Endodermal cell (in vitro differentiated cells): Measurements from ENCODE around the gene EVL. TPM values are rescaled to one million over a fixed set of nuclear protein-coding genes. Genes with fewer than 3 reads are reported as not detected.

Experiments used
- DNase-seq: peaks from one replicate; pipeline ENCODE4 v3.0.0-alpha.2; 2017
- H3K27ac ChIP-seq: 2 replicates; pipeline ENCODE4 v1.5.1; 2013; ENCODE audit warnings: mild to moderate bottlenecking, low read depth, low read length, moderate library complexity
- H3K27me3 ChIP-seq: 2 replicates; pipeline ENCODE4 v1.6.1; 2013; ENCODE audit warnings: mild to moderate bottlenecking, low read length, moderate library complexity; ENCODE audit not compliant: insufficient read depth, control insufficient read depth, poor library complexity, severe bottlenecking
- H3K36me3 ChIP-seq: 2 replicates; pipeline ENCODE4 v1.7.0; 2013; ENCODE audit warnings: mild to moderate bottlenecking, low read length, moderate library complexity; ENCODE audit not compliant: control insufficient read depth, insufficient read depth
- H3K4me1 ChIP-seq: one replicate; pipeline ENCODE4 v1.7.0; 2013; ENCODE audit warnings: low read length; ENCODE audit not compliant: control insufficient read depth, insufficient read depth
- H3K4me3 ChIP-seq: 2 replicates; pipeline ENCODE4 v1.5.1; 2013; ENCODE audit warnings: mild to moderate bottlenecking, low read length, moderate library complexity
- H3K9ac ChIP-seq: 2 replicates; pipeline ENCODE4 v1.6.1; 2013; ENCODE audit warnings: mild to moderate bottlenecking, low read length, moderate library complexity; ENCODE audit not compliant: poor library complexity, severe bottlenecking; ENCODE audit errors: extremely low read depth
- H3K9me3 ChIP-seq: 2 replicates; pipeline ENCODE4 v1.6.1; 2013; ENCODE audit warnings: mild to moderate bottlenecking, low read length, moderate library complexity; ENCODE audit not compliant: control insufficient read depth
- H3K27ac Mint-ChIP-seq: 2 replicates; pipeline ENCODE4 v1.8.0; 2020; ENCODE audit warnings: mixed read lengths
- H3K27me3 Mint-ChIP-seq: 2 replicates; pipeline ENCODE4 v1.8.0; 2021; ENCODE audit warnings: mild to moderate bottlenecking, mixed read lengths; ENCODE audit not compliant: insufficient read depth
- H3K36me3 Mint-ChIP-seq: 2 replicates; pipeline ENCODE4 v1.8.0; 2020; ENCODE audit warnings: low read depth, mixed read lengths
- H3K4me1 Mint-ChIP-seq: 2 replicates; pipeline ENCODE4 v1.8.0; 2020; ENCODE audit warnings: mixed read lengths
- H3K4me3 Mint-ChIP-seq: 2 replicates; pipeline ENCODE4 v1.8.0; 2020; ENCODE audit warnings: mild to moderate bottlenecking, moderate library complexity, mixed read lengths
- H3K9me3 Mint-ChIP-seq: 2 replicates; pipeline ENCODE4 v1.8.0; 2020; ENCODE audit warnings: mild to moderate bottlenecking, mixed read lengths
- CTCF ChIP-seq: fragments of 200-600 bp; sonication (generic); conservative IDR thresholded peaks from 2 replicates; pipeline ENCODE4 v1.5.0; 2021; ENCODE audit warnings: antibody characterized with exemption, mild to moderate bottlenecking
- WGBS, 2 experiments: methylation state at CpG; one replicate each; pipeline versions ENCODE4 v1.1.5 to v1.1.7; 2013; ENCODE audit warnings: missing lambda C conversion rate in 2 of 2, mixed read lengths in 1 of 2; ENCODE audit not compliant: insufficient coverage in 1 of 2, insufficient read length in 1 of 2; 5-methylcytosine and 5-hydroxymethylcytosine counted together
- total RNA-seq, 2 donors: library from RNA; stranded (reverse); fragmentation: NEBNext Ultra II Directional in 1 of 2; extraction: Animal tissue kit (Norgen Biotek cat#: 25700) in 1 of 2; gene quantifications; 2 replicates in 1 of 2; 3 replicates in 1 of 2; pipeline ENCODE4 v1.2.1, GENCODE V29; 2021

Gene EVL
- total RNA-seq, 2 donors from 2014 or later, result 61.1 to 71.3 TPM

DNA sequence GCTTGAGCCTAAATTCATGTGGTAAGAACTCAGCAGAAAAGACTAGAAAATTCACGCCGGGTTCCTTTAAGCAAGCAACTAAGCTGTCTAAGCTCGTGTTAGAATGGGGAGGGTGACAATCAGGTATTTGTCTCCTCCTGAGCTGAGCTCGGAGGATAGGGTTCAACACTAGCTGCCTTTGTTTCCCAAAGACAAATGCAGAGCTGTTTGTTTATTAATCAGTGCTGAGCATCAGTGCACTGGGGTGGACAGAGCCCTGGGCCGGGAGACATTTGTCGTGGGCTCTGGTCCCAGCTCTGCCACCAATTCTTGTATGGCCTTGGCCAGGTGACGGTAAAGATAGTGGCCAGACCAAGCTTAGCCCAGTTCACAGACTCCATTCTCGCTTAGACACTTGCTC lies 50.5 kb downstream of the EVL start:
- Histone ChIP-seq H3K4me3 (no peak overlapping the region), H3K9me3 (no peaks in the 10 kb centered on the region), H3K4me1 (no peaks in the 10 kb centered on the region), H3K27me3 (no peaks in the 10 kb centered on the region), H3K27ac (no peak overlapping the region), H3K9ac (no peak overlapping the region), H3K36me3 (peaks cover 3% of the 10 kb centered on the region)
- no peaks in the 10 kb centered on the region for H3K9me3 Mint-ChIP-seq
- TF ChIP-seq CTCF, result no peak
- H3K27ac Mint-ChIP-seq, result no peak overlapping the region
- no peaks in the 10 kb centered on the region for H3K36me3 Mint-ChIP-seq
- peaks cover 7% of the 10 kb centered on the region for H3K4me1 Mint-ChIP-seq
- DNase-seq, result no peak
- no peaks in the 10 kb centered on the region for H3K27me3 Mint-ChIP-seq
- WGBS, 2 experiments, result 89 to 94% methylated on average over 6 to 8 of the region's 8 CpGs
- no peak overlapping the region for H3K4me3 Mint-ChIP-seq

DNA sequence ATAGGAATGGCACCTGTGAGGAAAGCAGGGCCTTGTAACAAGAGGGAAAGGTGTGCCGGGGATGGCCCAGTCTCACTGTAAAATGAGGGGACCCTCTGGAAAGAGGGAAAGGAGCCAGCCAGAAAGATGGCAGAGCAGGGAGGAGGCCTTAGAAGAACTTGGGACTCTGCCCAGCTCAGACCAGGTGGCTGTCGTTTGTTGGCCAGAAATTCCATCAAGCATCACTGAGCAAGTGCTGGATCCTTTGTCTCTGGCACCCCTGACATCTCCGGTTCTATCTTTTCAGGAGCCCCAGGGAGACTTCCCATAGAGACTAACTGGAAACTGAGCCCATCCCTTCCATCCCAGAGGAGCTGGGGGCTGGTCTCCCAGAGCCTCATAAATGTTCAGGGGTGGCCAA lies 50.9 kb downstream of the EVL start:
- Histone ChIP-seq H3K9ac (no peak overlapping the region), H3K27ac (no peak overlapping the region), H3K4me3 (no peak overlapping the region), H3K9me3 (no peaks in the 10 kb centered on the region), H3K4me1 (no peaks in the 10 kb centered on the region), H3K27me3 (no peaks in the 10 kb centered on the region), H3K36me3 (peaks cover 3% of the 10 kb centered on the region)
- H3K4me1 Mint-ChIP-seq, result peaks cover 7% of the 10 kb centered on the region
- 93 to 100% methylated on average over 2 to 3 of the region's 3 CpGs for WGBS, 2 experiments
- no peak overlapping the region for H3K27ac Mint-ChIP-seq
- no peak for DNase-seq
- H3K9me3 Mint-ChIP-seq, result no peaks in the 10 kb centered on the region
- no peak overlapping the region for H3K4me3 Mint-ChIP-seq
- TF ChIP-seq CTCF, result no peak
- no peaks in the 10 kb centered on the region for H3K36me3 Mint-ChIP-seq
- H3K27me3 Mint-ChIP-seq, result no peaks in the 10 kb centered on the region

DNA sequence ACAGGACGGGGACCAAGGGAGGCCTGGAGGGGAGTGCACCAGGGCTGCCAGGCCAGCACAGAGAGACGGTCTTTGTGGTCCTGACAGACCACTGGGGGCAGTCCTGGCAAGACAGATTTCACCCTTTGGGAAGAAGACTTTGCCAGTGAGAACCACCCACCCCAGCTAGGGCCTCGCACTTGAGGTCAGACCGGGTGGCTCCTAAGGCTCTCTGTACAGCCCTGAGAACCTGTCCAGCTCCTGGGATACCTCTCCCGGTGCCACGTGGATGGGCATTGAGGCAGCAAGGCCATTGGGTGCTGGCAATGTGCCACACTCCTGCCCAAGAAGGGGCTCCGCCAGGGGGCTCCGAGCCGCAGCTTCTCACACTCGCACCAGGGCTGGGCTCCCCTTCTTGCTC lies 51.8 kb downstream of the EVL start:
- Mint-ChIP-seq H3K4me3 (no peak overlapping the region), H3K27ac (no peak overlapping the region), H3K27me3 (no peaks in the 10 kb centered on the region), H3K9me3 (no peaks in the 10 kb centered on the region), H3K4me1 (peaks cover 7% of the 10 kb centered on the region), H3K36me3 (no peaks in the 10 kb centered on the region)
- Histone ChIP-seq H3K4me3 (no peak overlapping the region), H3K27ac (no peak overlapping the region), H3K36me3 (peaks cover 3% of the 10 kb centered on the region), H3K9me3 (no peaks in the 10 kb centered on the region), H3K4me1 (no peaks in the 10 kb centered on the region), H3K27me3 (no peaks in the 10 kb centered on the region), H3K9ac (no peak overlapping the region)
- DNase-seq, result no peak
- 93 to 97% methylated on average over 8 to 10 of the region's 10 CpGs for WGBS, 2 experiments
- TF ChIP-seq CTCF, result peak; percentile 11
